ENCODE data around the gene IKZF2.

IKZF2 gene

DNA sequence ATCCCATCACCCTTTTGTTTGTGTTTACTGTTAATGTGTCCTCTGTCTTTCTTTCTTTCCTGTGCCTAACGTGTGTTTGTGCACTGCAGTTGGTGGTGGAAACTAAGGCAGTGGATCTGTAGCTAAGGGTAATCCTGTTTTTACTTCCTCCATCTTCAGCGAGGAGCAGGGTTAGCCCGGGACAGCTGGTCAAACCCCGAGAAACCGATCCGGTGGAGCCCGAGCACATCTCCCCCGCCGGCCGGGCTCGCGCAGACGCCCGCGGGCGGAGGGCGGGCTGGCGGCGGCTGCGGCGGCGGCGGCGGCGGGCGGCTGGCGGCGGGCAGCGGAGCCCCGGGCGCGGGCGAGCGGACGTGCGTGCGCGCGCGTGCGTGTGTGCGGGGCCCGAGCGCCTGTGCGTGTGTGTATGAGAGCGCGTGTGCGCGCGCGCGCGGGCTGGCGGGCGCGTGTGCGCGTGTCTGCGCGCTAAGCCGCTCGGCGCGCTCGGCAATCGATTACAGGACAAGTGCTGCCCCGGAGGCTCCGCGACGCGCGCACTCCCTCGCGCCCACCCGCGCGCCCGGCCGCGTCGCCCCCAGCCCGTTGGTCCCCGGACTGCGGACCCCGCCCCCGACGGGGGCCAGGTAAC lies at the start of gene IKZF2:
TSS of gene IKZF2 (minus strand) at position 176 of the 628 bp plus-strand sequence. CDS start 2,983 bp downstream, outside the sequence.
- H3K9me3 ChIP-seq (ENCODE audit: control insufficient read depth, insufficient read depth, low read depth, low read length), result no peaks in the 10 kb centered on the region
- H3K4me1 ChIP-seq (ENCODE audit: control insufficient read depth, insufficient read depth, low read length), result peaks cover 6% of the 10 kb centered on the region; the same call in 1 of the 2 replicates
- peak within 1 kb of the TSS; percentile 91 for H3K4me3 ChIP-seq (ENCODE audit: low read depth, low read length)
- no peaks in the 10 kb centered on the region for H3K36me3 ChIP-seq (ENCODE audit: control insufficient read depth, insufficient read depth, low read length)
- H3K27me3 ChIP-seq (ENCODE audit: control insufficient read depth, insufficient read depth, low read length), result peaks cover 8% of the 10 kb centered on the region; the same call in 1 of the 2 replicates
- no peak within 1 kb of the TSS for H3K27ac ChIP-seq (ENCODE audit: low read depth, low read length)
- H3K9ac ChIP-seq (ENCODE audit: low read length), result peak within 1 kb of the TSS; percentile 66

DNA sequence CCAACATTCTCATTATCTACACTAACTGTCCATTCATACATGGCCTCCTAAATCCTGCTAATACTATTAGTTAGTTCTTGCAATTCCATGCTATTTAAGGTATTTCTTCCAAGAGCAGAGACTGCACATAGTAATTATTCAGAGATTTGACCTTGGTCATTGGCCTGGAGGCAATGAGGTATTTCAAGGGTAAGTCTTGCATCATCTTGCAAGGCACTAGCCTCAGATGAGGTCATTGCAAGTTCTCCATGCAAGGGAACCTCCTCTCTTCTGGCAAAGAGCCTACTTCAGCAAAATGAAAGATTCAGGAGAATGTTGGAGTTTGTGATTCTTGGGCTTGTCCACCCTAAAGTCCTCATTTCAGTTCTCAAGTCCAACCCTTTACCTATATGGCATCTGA lies 48.5 kb upstream of the IKZF2 start:
- no peak overlapping the region for H3K9ac ChIP-seq (ENCODE audit: low read length)
- H3K9me3 ChIP-seq (ENCODE audit: control insufficient read depth, insufficient read depth, low read depth, low read length), result no peaks in the 10 kb centered on the region
- no peaks in the 10 kb centered on the region for H3K27me3 ChIP-seq (ENCODE audit: control insufficient read depth, insufficient read depth, low read length)
- no peak overlapping the region for H3K27ac ChIP-seq (ENCODE audit: low read depth, low read length)
- H3K4me3 ChIP-seq (ENCODE audit: low read depth, low read length), result no peak overlapping the region
- no peaks in the 10 kb centered on the region for H3K36me3 ChIP-seq (ENCODE audit: control insufficient read depth, insufficient read depth, low read length)
- H3K4me1 ChIP-seq (ENCODE audit: control insufficient read depth, insufficient read depth, low read length), result peaks cover 3% of the 10 kb centered on the region; the same call in 1 of the 2 replicates

DNA sequence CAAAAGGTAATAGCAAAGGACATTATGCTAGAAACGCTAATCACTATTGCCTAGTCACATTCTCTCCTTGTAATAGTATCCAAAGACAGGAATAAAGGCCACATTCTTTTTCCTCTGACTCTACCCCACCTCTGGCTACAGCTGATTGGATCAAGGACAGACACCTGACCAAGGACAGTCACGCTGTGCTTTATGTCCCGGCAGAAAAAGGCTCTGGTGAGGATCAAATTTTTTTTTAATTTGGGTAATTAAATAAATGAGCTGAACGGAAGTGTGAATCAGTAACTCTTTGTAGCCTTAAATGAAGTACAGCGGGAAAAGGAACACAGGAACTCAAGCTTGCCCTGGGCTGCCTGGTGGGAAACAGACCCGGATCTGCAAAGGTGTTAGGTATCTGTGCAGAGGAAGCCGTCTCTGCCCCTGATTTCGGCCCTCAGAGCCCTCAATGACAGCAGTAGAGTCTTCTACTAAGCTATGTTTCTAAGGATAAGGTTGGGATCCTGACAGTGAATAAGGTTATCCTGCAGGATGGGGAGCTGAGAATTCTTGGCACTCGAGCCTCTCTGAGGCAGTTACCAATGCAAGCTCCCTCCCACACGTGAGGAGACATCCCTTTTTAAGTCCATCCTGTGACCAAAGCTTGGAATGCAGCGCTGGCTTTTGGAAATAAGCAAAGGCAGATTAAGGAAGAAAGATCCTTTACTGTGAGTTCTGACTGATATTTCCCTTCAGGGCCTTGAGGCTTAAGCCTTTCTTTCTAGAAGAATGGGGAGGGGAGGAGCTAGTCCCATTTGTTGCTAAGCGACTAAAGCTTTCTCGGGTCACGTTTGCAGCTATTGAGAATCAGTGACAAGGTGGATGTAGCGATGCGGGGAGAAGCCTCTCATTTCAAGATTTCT lies 37.8 kb upstream of the IKZF2 start:
- Histone ChIP-seq H3K27ac (ENCODE audit: low read depth, low read length) (peak overlapping the region; percentile 72), H3K9me3 (ENCODE audit: control insufficient read depth, insufficient read depth, low read depth, low read length) (peaks cover 4% of the 10 kb centered on the region; the same call in 1 of the 2 replicates), H3K4me3 (ENCODE audit: low read depth, low read length) (peak overlapping the region; percentile 60), H3K36me3 (ENCODE audit: control insufficient read depth, insufficient read depth, low read length) (no peaks in the 10 kb centered on the region), H3K27me3 (ENCODE audit: control insufficient read depth, insufficient read depth, low read length) (no peaks in the 10 kb centered on the region), H3K4me1 (ENCODE audit: control insufficient read depth, insufficient read depth, low read length) (peaks cover 32% of the 10 kb centered on the region), H3K9ac (ENCODE audit: low read length) (peak overlapping the region; percentile 78)

DNA sequence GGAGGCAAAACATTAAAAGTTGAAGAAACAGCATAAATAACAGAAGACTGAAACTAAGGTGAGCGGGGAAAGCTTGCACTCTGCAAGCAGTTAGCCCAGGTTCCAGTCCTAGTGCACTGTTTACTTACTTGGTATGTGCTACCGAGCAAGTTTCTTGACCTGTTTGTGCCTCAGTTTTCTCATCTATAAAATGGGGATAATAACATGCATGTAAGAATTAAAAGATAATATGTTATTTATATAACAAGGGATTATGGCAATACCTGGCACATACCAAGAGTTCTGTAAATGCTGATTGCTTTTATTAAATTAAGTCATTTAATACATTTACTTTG lies 37.1 kb upstream of the IKZF2 start:
- Histone ChIP-seq H3K4me1 (ENCODE audit: control insufficient read depth, insufficient read depth, low read length) (peaks cover 35% of the 10 kb centered on the region), H3K27ac (ENCODE audit: low read depth, low read length) (no peak overlapping the region), H3K9me3 (ENCODE audit: control insufficient read depth, insufficient read depth, low read depth, low read length) (peaks cover 4% of the 10 kb centered on the region; the same call in 1 of the 2 replicates), H3K36me3 (ENCODE audit: control insufficient read depth, insufficient read depth, low read length) (no peaks in the 10 kb centered on the region), H3K4me3 (ENCODE audit: low read depth, low read length) (peak overlapping the region; percentile 7), H3K9ac (ENCODE audit: low read length) (peak overlapping the region; percentile 34), H3K27me3 (ENCODE audit: control insufficient read depth, insufficient read depth, low read length) (no peaks in the 10 kb centered on the region)

DNA sequence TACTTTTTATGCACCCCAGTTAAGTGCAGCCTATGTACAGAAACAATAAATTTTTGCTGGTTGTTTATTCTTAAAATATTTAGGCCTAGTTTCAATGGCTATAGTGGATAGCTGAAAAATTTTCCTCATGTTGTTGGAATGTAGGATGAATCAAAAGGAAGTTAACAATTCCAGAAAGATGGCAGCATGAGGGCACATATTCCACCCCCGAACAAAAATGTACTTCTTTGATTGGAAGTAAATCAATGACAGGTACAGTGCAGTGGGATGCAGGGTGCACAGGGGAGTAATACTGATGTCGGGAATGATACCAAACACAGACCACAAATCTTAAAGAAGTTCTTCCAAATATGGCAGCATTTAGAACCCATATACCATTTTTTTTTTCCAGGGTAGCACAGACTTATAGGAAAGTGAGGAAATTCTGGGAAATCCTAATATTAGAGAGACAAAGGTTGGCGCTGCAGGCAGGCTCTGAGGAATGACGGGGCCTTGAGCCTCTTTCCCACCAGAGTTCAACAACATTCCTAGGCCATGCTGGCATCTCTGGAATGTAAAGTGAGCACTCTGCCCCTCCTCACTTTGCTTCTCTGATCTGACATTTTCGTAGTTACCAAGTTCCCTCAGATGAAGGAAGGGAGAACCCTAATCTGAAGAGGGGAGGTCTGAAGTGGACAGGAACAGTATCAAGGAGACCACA lies 36.6 kb upstream of the IKZF2 start:
- H3K27ac ChIP-seq (ENCODE audit: low read depth, low read length), result peak overlapping the region; percentile 61; the same call in 1 of the 2 replicates
- H3K9ac ChIP-seq (ENCODE audit: low read length), result peak overlapping the region; percentile 34
- H3K27me3 ChIP-seq (ENCODE audit: control insufficient read depth, insufficient read depth, low read length), result no peaks in the 10 kb centered on the region
- H3K4me1 ChIP-seq (ENCODE audit: control insufficient read depth, insufficient read depth, low read length), result peaks cover 40% of the 10 kb centered on the region
- no peaks in the 10 kb centered on the region for H3K36me3 ChIP-seq (ENCODE audit: control insufficient read depth, insufficient read depth, low read length)
- H3K9me3 ChIP-seq (ENCODE audit: control insufficient read depth, insufficient read depth, low read depth, low read length), result peaks cover 4% of the 10 kb centered on the region; the same call in 1 of the 2 replicates
- peak overlapping the region; percentile 7 for H3K4me3 ChIP-seq (ENCODE audit: low read depth, low read length)

DNA sequence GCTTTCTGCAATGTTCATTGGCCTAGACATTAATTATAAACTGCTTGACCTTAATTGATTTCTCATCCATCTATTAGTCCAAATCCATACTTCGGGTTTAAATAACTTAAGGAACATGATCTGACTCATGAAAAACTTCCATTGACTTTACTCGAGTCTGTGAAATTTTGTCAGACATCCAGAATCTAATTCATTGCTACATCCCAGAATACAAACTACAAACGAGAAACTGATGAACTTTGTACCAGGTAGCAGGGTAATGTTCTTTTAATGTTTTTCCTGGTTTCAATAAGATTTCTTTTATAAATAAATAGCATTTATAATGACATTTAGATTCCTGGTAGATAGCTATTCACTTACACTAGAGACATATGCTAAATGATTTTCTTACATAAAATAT lies 36.0 kb upstream of the IKZF2 start:
- Histone ChIP-seq H3K9me3 (ENCODE audit: control insufficient read depth, insufficient read depth, low read depth, low read length) (peaks cover 4% of the 10 kb centered on the region; the same call in 1 of the 2 replicates), H3K27me3 (ENCODE audit: control insufficient read depth, insufficient read depth, low read length) (no peaks in the 10 kb centered on the region), H3K27ac (ENCODE audit: low read depth, low read length) (peak overlapping the region; percentile 65; the same call in 1 of the 2 replicates), H3K4me1 (ENCODE audit: control insufficient read depth, insufficient read depth, low read length) (peaks cover 46% of the 10 kb centered on the region), H3K4me3 (ENCODE audit: low read depth, low read length) (no peak overlapping the region), H3K9ac (ENCODE audit: low read length) (no peak overlapping the region), H3K36me3 (ENCODE audit: control insufficient read depth, insufficient read depth, low read length) (no peaks in the 10 kb centered on the region)

DNA sequence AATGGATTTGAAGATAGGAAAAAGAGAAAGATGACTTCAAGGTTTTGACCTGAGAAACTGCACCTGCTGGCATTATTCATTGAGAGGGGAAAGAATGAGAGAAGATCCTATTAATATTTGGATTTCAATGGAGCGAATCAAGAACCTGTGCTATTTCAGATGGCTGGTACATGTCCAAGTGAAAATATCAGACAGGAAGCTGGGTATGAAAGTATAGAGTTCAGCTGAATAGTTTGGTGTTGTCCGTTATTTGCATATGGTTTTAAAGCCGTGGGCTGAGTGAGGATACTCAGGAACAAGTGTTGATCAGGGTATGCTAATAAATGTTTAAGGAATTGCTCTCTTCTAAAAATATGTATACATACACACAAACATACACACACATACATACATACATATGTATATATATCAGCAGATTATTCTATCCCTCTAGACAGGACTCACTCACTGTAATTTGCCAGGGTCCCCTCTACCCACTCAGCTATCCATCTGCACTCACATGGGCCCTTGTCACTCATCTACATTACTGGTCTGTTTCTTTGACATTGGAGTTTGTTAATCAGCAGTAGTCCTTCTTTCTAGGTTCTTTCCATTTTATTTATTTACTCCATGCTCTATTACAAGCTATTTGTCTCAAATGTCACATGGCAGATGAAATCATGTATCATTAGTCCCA lies 33.9 kb upstream of the IKZF2 start:
- Histone ChIP-seq H3K4me3 (ENCODE audit: low read depth, low read length) (no peak overlapping the region), H3K36me3 (ENCODE audit: control insufficient read depth, insufficient read depth, low read length) (no peaks in the 10 kb centered on the region), H3K4me1 (ENCODE audit: control insufficient read depth, insufficient read depth, low read length) (peaks cover 55% of the 10 kb centered on the region), H3K9me3 (ENCODE audit: control insufficient read depth, insufficient read depth, low read depth, low read length) (no peaks in the 10 kb centered on the region), H3K9ac (ENCODE audit: low read length) (no peak overlapping the region), H3K27me3 (ENCODE audit: control insufficient read depth, insufficient read depth, low read length) (no peaks in the 10 kb centered on the region), H3K27ac (ENCODE audit: low read depth, low read length) (no peak overlapping the region)

DNA sequence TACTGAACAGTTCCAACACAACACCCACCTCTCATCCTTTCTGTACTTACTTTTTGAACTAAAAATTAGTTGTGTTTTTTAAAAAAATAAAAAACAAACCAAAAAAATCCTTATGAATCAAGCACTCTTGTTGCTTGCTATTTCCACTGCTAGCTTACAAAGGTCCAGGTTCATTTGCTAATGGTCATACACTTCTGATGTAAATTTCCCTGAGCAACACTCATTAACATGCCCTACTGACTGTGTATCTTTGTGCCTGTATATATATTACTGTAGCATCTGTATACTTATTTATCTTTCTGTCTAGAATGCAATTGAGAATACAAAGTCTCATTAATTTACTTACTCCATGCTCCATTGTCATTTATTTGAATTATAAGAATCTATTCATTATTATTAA lies 30.3 kb upstream of the IKZF2 start:
- H3K4me3 ChIP-seq (ENCODE audit: low read depth, low read length), result no peak overlapping the region
- H3K4me1 ChIP-seq (ENCODE audit: control insufficient read depth, insufficient read depth, low read length), result peaks cover 27% of the 10 kb centered on the region
- H3K36me3 ChIP-seq (ENCODE audit: control insufficient read depth, insufficient read depth, low read length), result no peaks in the 10 kb centered on the region
- no peaks in the 10 kb centered on the region for H3K27me3 ChIP-seq (ENCODE audit: control insufficient read depth, insufficient read depth, low read length)
- no peak overlapping the region for H3K9ac ChIP-seq (ENCODE audit: low read length)
- H3K9me3 ChIP-seq (ENCODE audit: control insufficient read depth, insufficient read depth, low read depth, low read length), result no peaks in the 10 kb centered on the region
- no peak overlapping the region for H3K27ac ChIP-seq (ENCODE audit: low read depth, low read length)

DNA sequence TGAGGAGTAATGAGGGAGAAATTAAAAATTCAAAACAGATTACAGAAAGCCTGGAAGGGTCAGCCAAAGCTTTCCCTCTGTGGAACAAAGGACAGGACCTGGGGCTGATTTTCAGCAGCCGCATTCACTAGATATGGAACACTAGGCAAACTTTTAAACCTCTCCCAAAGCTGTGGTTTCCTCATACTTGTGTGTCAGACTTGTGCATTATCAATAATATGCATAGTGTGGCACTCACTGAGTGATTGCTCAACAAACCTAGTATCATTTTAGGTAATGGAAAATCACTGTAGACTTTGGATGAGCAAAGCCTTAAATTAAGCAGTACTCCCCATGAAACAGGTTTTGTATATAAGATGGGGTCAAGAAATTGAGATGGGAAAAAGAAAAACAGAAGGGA lies 26.3 kb upstream of the IKZF2 start:
- no peak overlapping the region for H3K9ac ChIP-seq (ENCODE audit: low read length)
- H3K9me3 ChIP-seq (ENCODE audit: control insufficient read depth, insufficient read depth, low read depth, low read length), result no peaks in the 10 kb centered on the region
- H3K27ac ChIP-seq (ENCODE audit: low read depth, low read length), result no peak overlapping the region
- H3K4me1 ChIP-seq (ENCODE audit: control insufficient read depth, insufficient read depth, low read length), result peaks cover 12% of the 10 kb centered on the region; the same call in 1 of the 2 replicates
- no peaks in the 10 kb centered on the region for H3K27me3 ChIP-seq (ENCODE audit: control insufficient read depth, insufficient read depth, low read length)
- no peak overlapping the region for H3K4me3 ChIP-seq (ENCODE audit: low read depth, low read length)
- no peaks in the 10 kb centered on the region for H3K36me3 ChIP-seq (ENCODE audit: control insufficient read depth, insufficient read depth, low read length)

DNA sequence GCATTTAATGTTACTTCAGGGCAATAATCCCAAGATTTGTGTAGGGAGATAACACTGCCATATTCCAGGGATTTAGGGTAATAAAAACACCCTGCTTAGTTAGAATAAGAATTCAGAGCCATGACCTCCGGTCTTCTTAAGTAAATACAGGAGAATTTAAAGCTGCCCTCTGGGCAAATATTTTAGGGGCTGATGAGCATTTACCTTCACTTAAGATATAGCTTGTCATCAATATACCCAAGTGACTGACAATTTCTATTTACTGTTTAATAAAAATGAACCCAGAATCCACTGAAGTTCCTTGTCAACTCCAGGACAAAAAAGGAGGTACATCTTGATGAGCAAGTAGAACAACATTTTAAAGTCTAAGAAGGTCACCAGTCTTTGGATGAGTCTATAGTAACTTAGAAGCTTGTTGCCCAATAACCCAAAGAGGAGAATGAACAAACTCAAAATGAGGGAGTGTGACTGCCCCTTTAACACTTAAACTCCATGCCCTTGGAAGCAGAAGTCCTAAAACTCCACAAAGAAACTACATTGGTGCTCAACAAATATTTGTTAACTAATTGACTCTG lies 24.3 kb upstream of the IKZF2 start:
- Histone ChIP-seq H3K9ac (ENCODE audit: low read length) (no peak overlapping the region), H3K36me3 (ENCODE audit: control insufficient read depth, insufficient read depth, low read length) (no peaks in the 10 kb centered on the region), H3K4me1 (ENCODE audit: control insufficient read depth, insufficient read depth, low read length) (no peaks in the 10 kb centered on the region), H3K27ac (ENCODE audit: low read depth, low read length) (no peak overlapping the region), H3K4me3 (ENCODE audit: low read depth, low read length) (no peak overlapping the region), H3K9me3 (ENCODE audit: control insufficient read depth, insufficient read depth, low read depth, low read length) (no peaks in the 10 kb centered on the region), H3K27me3 (ENCODE audit: control insufficient read depth, insufficient read depth, low read length) (no peaks in the 10 kb centered on the region)
